Stomach smooth muscle (tissue), 2 donors: ENCODE results near the gene METTL23.
A peak's percentile ranks its signal among the peaks of the same experiment; 100 is the strongest.
"Not testable (repeated sequence)": the region's sequence is repeated elsewhere in the genome, so short reads cannot be mapped to it uniquely, and the experiment has no call there.

Source experiments
- H3K27ac ChIP-seq: one replicate; pipeline ENCODE4 v1.7.0; 2013; ENCODE audit warnings: mild to moderate bottlenecking, low read length, inconsistent platforms
- H3K27me3 ChIP-seq, 2 donors: one replicate each; pipeline ENCODE4 v1.7.0; 2013; ENCODE audit warnings: low read length in 2 of 2; ENCODE audit not compliant: insufficient read depth in 2 of 2, control insufficient read depth in 1 of 2
- H3K36me3 ChIP-seq, 2 donors: one replicate each; pipeline ENCODE4 v1.7.0; 2013; ENCODE audit warnings: low read length in 2 of 2; ENCODE audit not compliant: control insufficient read depth in 2 of 2, insufficient read depth in 2 of 2
- H3K4me1 ChIP-seq: one replicate; pipeline ENCODE4 v1.7.0; 2013; ENCODE audit warnings: low read length; ENCODE audit not compliant: control insufficient read depth, insufficient read depth
- H3K4me3 ChIP-seq, 2 donors: one replicate each; pipeline ENCODE4 v1.7.0; 2013; ENCODE audit warnings: low read length in 2 of 2
- H3K9ac ChIP-seq, 2 donors: one replicate each; pipeline ENCODE4 v1.7.0; 2013; ENCODE audit warnings: low read length in 2 of 2, mild to moderate bottlenecking in 1 of 2
- H3K9me3 ChIP-seq, 2 donors: one replicate each; pipeline ENCODE4 v1.7.0; 2013; ENCODE audit warnings: low read length in 2 of 2; ENCODE audit not compliant: control insufficient read depth in 2 of 2
- donor health status: healthy.
- donor health status: Pancreatic carcinoma.

METTL23 gene

DNA sequence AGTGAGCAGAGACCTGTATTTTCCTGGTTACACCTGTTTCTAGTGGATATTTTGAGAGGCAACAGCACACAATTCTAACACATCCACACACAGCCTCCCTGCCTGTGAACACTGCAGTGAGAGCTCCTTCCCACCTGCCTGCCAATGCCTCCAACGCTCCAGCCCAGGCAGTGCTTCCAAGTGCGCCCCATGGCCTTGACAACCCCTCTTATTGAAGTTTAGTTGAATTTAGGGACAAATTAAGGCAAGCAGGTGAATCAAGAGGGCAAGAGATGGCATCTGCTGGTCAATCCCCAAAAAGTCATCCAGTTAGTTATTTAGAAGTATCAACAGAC lies 11.2 kb upstream of the METTL23 start:
- Histone ChIP-seq H3K36me3 (peaks cover 42 to 62% of the 10 kb centered on the region in 2 donors), H3K4me1 (peaks cover 34% of the 10 kb centered on the region), H3K9me3 (no peaks in the 10 kb centered on the region), H3K27me3 (no peaks in the 10 kb centered on the region), H3K4me3 (no peak overlapping the region), H3K9ac (peak overlapping the region in 1 of 2 donors; percentile 31), H3K27ac (peak overlapping the region; percentile 79)

DNA sequence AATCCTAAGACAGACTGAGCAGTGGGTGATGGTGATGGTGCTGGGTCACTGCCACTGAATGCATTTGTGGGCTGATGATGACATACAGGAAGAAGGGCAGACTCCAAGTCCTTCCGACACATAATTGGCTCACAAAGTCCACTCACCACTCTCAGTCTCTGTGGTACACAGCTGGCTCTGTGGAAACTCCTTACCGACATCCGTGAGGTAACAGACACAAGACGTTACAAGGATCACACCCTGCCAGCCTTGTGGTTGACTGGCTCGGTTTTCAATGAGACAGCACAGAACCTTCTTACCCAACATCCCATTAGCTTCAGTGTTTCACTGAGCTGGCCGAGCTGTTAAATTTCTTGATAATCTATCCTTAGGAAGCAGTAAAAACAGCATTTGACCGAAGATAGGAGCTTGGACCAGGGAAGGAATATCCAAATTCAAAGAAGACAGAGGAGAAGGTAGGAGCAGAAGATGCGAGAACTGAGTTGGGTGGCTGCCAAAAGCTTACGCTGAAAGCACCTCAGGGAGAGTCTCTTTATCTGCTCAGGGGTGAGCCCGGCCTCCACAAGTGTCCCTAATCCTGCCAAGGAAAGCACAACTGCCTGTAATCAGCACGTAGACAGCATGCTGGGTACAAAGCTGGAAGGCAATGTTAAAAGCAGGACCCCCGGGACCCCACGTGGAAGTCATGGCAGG lies 10.3 kb upstream of the METTL23 start:
- Histone ChIP-seq H3K27me3 (no peaks in the 10 kb centered on the region), H3K9ac (peak overlapping the region in 1 of 2 donors; percentile 47), H3K9me3 (no peaks in the 10 kb centered on the region), H3K4me3 (no peak overlapping the region), H3K4me1 (peaks cover 32% of the 10 kb centered on the region), H3K36me3 (peaks cover 50 to 70% of the 10 kb centered on the region in 2 donors), H3K27ac (peak overlapping the region; percentile 79)

DNA sequence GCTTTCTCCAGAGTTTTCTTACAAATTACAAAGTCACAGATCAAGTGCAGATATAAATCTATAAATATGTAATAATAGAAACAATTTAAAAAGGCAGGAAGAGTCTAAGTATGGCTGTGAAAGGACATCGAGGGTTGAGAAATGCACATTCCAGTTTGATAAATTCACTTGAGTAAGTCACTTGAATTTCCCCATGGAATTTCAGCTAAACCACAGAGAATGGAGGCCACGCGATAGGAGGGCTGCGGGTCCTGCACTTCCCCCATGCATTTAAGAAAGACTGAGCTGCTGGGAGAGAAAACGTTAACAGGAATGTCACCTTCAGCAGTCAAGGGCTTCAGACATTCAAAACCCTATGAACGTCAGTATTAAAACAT lies 9.8 kb upstream of the METTL23 start:
- Histone ChIP-seq H3K9ac (no peak overlapping the region), H3K36me3 (peaks cover 55 to 75% of the 10 kb centered on the region in 2 donors), H3K27ac (peak overlapping the region; percentile 79)

DNA sequence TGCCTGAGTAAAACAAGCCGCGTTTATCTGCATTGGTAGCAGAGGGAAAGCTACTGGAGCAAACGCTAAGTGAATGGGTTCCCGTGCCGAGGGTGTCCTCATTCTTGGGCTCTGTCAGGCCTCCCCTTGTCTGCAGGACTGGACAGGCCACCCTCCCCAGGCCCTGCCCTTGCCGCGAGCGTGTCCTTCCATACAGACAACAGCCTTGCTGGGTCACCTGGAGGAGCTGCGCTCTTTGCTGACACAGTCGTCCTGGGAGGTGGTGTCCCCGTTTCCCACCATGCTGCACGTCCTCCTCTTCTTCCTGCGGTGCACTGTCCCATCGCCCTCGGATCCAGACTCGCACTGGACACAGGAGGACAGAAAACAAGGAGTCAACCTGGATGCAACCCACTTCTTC lies 8.1 kb upstream of the METTL23 start:
- Histone ChIP-seq H3K27me3 (no peaks in the 10 kb centered on the region), H3K4me3 (no peak overlapping the region), H3K27ac (no peak overlapping the region), H3K4me1 (peaks cover 32% of the 10 kb centered on the region), H3K36me3 (peaks cover 55 to 79% of the 10 kb centered on the region in 2 donors), H3K9me3 (no peaks in the 10 kb centered on the region), H3K9ac (no peak overlapping the region)

More for the DNA sequence above, 9.8 kb upstream of the METTL23 start:
- peaks cover 31% of the 10 kb centered on the region for H3K4me1 ChIP-seq
- no peaks in the 10 kb centered on the region for H3K27me3 ChIP-seq
- no peaks in the 10 kb centered on the region for H3K9me3 ChIP-seq
- H3K4me3 ChIP-seq: no peak overlapping the region

DNA sequence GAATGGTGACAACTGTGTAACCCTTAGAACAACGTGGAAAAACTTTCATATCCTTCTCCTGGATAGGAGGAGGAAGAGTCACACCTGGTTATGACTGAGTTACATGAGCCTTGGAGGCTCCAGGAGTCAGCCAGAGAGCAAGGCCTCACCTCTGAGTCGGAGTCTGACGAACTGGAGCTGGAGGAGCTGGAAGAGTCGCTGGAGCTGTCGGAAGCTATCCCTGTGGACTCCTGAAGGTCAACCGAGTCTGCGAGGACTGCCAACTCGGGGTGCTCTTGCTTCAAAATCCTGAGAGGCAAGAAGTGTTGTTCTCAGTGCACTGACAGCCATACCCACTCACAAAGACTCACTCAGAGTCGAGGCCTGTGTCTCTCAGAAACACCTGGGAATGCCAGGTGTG lies 6.4 kb upstream of the METTL23 start:
- H3K4me1 ChIP-seq: peaks cover 38% of the 10 kb centered on the region
- no peak overlapping the region for H3K9ac ChIP-seq
- no peak overlapping the region for H3K4me3 ChIP-seq
- H3K27me3 ChIP-seq: no peaks in the 10 kb centered on the region
- H3K27ac ChIP-seq: no peak overlapping the region
- H3K9me3 ChIP-seq: no peaks in the 10 kb centered on the region
- H3K36me3 ChIP-seq: peaks cover 53 to 76% of the 10 kb centered on the region in 2 donors

DNA sequence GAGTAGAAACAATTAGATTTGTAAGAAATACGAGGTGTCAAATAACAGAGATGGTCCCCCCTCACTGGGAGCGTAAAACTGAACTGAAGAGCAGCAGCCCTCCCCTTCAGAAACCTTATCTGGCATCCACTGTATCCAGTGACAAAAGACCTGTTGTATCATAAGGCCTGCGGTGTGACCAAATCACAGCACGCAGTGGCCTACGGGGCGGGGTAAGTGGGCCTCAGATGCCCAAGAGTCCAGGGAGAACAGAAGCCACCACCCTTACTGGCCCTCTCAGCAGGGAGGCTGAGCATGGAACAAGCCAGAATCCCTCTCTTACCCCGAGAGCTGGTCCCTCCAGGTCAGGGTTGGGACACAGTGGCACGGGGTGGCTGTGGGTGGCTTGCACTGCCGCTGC lies 5.7 kb upstream of the METTL23 start:
- H3K36me3 ChIP-seq: peaks cover 46 to 69% of the 10 kb centered on the region in 2 donors
- peaks cover 36% of the 10 kb centered on the region for H3K4me1 ChIP-seq
- H3K9ac ChIP-seq: no peak overlapping the region
- H3K27me3 ChIP-seq: no peaks in the 10 kb centered on the region
- H3K9me3 ChIP-seq: no peaks in the 10 kb centered on the region
- H3K27ac ChIP-seq: peak overlapping the region; percentile 24
- no peak overlapping the region for H3K4me3 ChIP-seq

DNA sequence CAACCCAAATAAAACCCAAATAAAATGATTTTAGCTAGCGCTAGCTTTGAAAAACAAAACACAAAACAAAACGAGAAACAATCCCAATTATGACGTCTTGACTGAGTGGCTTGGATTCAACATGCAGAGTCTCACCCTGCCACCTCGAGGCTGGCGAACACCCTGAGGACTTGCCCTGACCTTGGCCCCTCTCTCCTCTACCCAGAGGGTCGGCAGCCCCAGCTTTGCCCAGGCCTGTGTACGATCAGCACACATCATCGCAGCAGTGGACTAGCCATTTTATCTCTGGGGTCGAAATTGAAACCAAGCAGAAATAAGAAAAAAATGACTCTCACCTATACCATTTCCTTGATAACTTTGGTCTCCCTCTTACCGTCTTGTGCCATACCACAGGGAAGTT lies 5.2 kb upstream of the METTL23 start:
- Histone ChIP-seq H3K4me3 (no peak overlapping the region), H3K27ac (peak overlapping the region; percentile 24), H3K4me1 (peaks cover 32% of the 10 kb centered on the region), H3K36me3 (peaks cover 46 to 63% of the 10 kb centered on the region in 2 donors), H3K9ac (no peak overlapping the region), H3K27me3 (no peaks in the 10 kb centered on the region), H3K9me3 (no peaks in the 10 kb centered on the region)

DNA sequence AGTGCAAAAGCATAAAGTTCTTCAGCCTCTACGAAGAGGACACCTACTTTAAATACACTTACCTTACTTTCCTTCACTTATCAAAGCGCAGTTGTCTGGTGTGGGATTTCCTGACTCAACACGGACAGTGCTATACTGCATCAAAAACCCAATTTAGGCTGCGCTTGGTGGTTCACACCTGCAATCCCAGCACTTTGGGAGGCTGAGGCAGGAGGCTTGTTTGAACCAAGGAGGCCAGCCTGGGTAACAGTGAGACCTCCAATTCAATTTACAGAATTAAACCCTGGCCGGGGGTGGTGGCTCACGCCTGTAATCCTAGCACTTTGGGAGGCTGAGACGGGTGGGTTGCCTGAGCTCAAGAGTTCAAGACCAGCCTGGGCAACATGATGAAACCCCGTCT lies 4.4 kb upstream of the METTL23 start:
- Histone ChIP-seq H3K9ac (no peak overlapping the region), H3K27me3 (no peaks in the 10 kb centered on the region), H3K4me3 (no peak overlapping the region), H3K36me3 (peaks cover 46 to 56% of the 10 kb centered on the region in 2 donors), H3K4me1 (peaks cover 34% of the 10 kb centered on the region), H3K9me3 (no peaks in the 10 kb centered on the region), H3K27ac (no peak overlapping the region)

DNA sequence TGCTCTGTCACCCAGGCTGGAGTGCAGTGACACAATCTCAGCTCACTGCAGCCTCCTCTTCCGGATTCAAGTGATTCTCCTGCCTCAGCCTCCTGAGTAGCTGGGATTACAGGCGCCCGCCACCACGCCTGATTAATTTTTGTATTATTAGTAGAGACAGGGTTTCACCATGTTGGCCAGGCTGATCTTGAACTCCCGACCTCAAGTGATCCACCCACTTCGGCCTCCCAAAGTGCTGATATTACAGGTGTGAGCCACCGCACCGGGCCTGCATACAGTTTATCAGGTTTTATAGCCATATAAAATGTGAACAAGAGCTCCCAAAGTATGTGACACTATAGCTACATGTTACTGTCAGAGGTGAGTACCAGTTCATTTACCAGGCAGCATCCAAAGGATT lies 3.7 kb upstream of the METTL23 start:
- H3K9ac ChIP-seq, H3K27me3 ChIP-seq, H3K27ac ChIP-seq, H3K9me3 ChIP-seq, H3K4me3 ChIP-seq: not testable (repeated sequence)
- H3K36me3 ChIP-seq: peaks cover 46 to 53% of the 10 kb centered on the region in 2 donors
- H3K4me1 ChIP-seq: peaks cover 41% of the 10 kb centered on the region

DNA sequence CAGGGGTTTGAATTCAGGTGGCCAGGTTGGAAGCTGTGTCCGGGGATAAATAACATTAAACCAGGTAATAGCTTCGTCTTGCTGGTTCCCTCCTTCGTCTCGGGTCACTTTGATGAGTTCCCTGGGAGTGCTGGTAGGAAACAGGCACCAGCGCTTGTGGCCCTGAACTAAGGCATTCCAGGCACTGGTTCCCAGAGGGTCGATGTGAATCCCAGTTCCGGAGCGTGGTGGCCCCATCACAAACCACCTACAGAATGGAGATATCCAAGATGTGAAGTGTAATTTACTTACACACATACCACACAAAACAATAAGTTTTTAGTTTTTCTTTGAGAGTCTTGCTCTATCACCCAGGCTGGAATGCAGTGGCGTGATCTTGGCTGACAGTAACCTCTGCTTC lies 2.8 kb upstream of the METTL23 start:
- Histone ChIP-seq H3K27me3 (no peaks in the 10 kb centered on the region), H3K4me3 (no peak overlapping the region), H3K4me1 (peaks cover 44% of the 10 kb centered on the region), H3K27ac (no peak overlapping the region), H3K9ac (no peak overlapping the region), H3K9me3 (no peaks in the 10 kb centered on the region), H3K36me3 (peaks cover 41 to 46% of the 10 kb centered on the region in 2 donors)

DNA sequence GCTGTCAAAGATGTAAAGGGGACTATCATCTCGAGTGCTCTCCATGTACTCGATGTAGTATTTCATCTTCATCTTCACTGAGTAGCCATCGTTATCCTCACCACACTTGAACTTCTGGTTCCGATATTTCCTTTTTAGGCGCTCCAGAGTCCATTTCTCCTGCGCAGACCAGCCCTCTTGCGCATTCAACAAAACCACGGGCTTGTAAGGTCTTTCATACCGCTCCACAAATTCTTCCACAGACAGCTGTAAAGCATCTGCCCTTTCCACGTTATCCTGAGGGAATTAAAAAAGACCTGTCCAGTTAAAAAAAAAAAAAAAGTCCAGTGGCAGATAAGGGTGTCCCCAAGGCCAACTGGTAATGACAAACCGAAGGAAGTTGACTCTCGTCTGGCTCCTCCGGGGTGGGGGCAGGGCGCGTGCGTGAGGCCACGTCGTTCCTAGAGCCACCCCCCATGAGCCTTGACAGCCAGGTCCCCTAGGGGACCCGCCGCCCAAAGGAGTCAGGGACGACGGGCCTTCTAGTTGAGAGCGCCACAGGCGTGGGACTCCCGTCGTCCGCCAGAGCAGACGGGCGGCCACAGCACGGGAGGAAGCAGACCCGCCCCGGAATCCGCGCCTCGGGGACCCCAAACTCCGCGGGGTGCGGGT lies 934 bp upstream of the METTL23 start:
- peaks cover 54% of the 10 kb centered on the region for H3K4me1 ChIP-seq
- H3K4me3 ChIP-seq: peak overlapping the region; percentile 66 to 90
- H3K27ac ChIP-seq: peak overlapping the region; percentile 98
- H3K27me3 ChIP-seq: no peaks in the 10 kb centered on the region
- peak overlapping the region; percentile 89 to 95 for H3K9ac ChIP-seq
- peaks cover 23 to 29% of the 10 kb centered on the region in 2 donors for H3K36me3 ChIP-seq
- H3K9me3 ChIP-seq: no peaks in the 10 kb centered on the region
